Measurements from ENCODE around the gene ADCYAP1. TPM values are rescaled to one million over a fixed set of nuclear protein-coding genes. Genes with fewer than 3 reads are reported as not detected.
A peak's percentile ranks its signal among the peaks of the same experiment; 100 is the strongest.

Gene ADCYAP1
- total and polyA plus RNA-seq, 2 donors (not counting 1 experiment from before 2014, with no cell fraction given) = not detected

DNA sequence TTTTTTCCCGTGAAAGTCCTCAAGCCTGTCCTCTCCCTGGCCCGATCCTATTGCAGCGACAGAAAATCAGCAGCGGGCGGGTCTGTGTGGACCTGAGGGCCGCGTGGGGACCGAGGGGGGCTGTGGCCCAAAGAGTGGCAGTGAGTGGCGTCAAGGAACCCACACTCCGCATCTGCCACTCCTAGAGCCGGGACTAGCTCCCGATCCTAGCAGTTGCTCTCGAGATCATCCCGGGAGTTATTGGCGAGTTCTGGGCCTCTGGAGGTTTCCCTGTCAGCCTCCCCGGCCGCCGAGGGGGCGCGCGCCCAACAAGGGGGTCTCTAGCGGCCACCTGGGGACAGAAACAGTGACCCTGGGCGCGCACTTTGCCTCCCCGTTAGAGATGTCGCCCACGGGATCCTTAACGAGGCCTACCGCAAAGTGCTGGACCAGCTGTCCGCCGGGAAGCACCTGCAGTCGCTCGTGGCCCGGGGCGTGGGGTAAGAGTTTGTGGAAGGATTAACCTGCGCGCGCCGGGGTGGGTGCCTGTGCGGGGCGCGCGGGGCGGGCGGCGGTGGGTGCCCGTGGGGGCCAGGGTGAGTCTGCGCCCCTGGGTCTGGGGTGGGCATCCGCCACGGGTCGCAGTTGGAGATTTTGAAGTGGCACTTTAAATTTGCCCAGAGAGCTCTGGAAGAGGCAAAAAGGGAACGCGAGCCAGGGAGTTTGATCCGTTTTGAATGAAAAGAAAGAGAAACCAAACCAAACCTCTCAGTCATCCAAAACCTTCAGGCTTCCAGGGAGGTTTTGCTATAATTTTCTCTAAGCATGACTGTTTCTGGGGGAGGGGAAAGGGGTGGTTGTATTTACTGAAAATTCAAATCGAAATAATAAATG is 3.5 kb downstream of the ADCYAP1 start:
- peaks cover 52% of the 10 kb centered on the region for H3K27me3 Mint-ChIP-seq
- Histone ChIP-seq H3K27ac (ENCODE audit: low read length in 2 of 2) (no peak overlapping the region), H3K79me2 (ENCODE audit: control insufficient read depth, insufficient read depth, low read length) (no peaks in the 10 kb centered on the region), H3K36me3 (replicated peaks in 1 of 2; ENCODE audit: control extremely low read depth in 1 of 2, control insufficient read depth in 1 of 2, extremely low read depth in 1 of 2, insufficient read depth in 2 of 2, low read length in 1 of 2) (no peaks in the 10 kb centered on the region), H3K27me3 (replicated peaks in 1 of 4; ENCODE audit: control extremely low read depth in 1 of 4, control insufficient read depth in 3 of 4, insufficient read depth in 4 of 4, low read length in 3 of 4) (peaks cover 0 to 69% (median 36%) of the 10 kb centered on the region in 4 experiments), H3K4me1 (ENCODE audit: control insufficient read depth in 2 of 2, insufficient read depth in 2 of 2, low read length in 2 of 2) (peaks cover 21 to 27% of the 10 kb centered on the region in 2 donors), H3K9me3 (ENCODE audit: control extremely low read depth in 1 of 3, control insufficient read depth in 2 of 3, insufficient read depth in 1 of 3, low read length in 2 of 3) (peaks cover 0 to 47% (median 0%) of the 10 kb centered on the region in 3 donors), H2AFZ (ENCODE audit: insufficient read depth, low read depth, low read length, poor library complexity, severe bottlenecking) (peak overlapping the region; percentile 22), H3K4me2 (replicated peaks; ENCODE audit: low read depth, low read length, poor library complexity, severe bottlenecking) (peak overlapping the region; percentile 50), H4K20me1 (ENCODE audit: control insufficient read depth, insufficient read depth, low read length, poor library complexity, severe bottlenecking) (no peaks in the 10 kb centered on the region), H3K9ac (ENCODE audit: low read length) (no peak overlapping the region), H3K4me3 (ENCODE audit: control extremely low read depth in 1 of 5, extremely low read depth in 1 of 5, insufficient read depth in 1 of 5, low read depth in 2 of 5, low read length in 4 of 5) (peak overlapping the region in 1 of 5 experiments; percentile 17)
- ATAC-seq (ENCODE audit: low read depth) (no peak), DNase-seq (no peak)
- intact Hi-C loops (cut with micrococcal nuclease) = no loop called here
- H3K27ac Mint-ChIP-seq = no peak overlapping the region
- no peak overlapping the region for H3K4me3 Mint-ChIP-seq
- 7% methylated on average over 50 of the region's 55 CpGs for WGBS (ENCODE audit: insufficient coverage)
- TF ChIP-seq, protein P1, sequence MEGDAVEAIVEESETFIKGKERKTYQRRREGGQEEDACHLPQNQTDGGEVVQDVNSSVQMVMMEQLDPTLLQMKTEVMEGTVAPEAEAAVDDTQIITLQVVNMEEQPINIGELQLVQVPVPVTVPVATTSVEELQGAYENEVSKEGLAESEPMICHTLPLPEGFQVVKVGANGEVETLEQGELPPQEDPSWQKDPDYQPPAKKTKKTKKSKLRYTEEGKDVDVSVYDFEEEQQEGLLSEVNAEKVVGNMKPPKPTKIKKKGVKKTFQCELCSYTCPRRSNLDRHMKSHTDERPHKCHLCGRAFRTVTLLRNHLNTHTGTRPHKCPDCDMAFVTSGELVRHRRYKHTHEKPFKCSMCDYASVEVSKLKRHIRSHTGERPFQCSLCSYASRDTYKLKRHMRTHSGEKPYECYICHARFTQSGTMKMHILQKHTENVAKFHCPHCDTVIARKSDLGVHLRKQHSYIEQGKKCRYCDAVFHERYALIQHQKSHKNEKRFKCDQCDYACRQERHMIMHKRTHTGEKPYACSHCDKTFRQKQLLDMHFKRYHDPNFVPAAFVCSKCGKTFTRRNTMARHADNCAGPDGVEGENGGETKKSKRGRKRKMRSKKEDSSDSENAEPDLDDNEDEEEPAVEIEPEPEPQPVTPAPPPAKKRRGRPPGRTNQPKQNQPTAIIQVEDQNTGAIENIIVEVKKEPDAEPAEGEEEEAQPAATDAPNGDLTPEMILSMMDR (IDR thresholded peaks at IDR 0.05) = no peak
- no peak for TF ChIP-seq EZH2 (IDR thresholded peaks at IDR 0.05; ENCODE audit: borderline replicate concordance, insufficient read depth, low read depth, low read length, poor library complexity, severe bottlenecking)
- peaks cover 7% of the 10 kb centered on the region for H3K4me1 Mint-ChIP-seq
- ChIA-PET CTCF (no interaction called here), POLR2A (no interaction called here)
- H3K9me3 Mint-ChIP-seq (ENCODE audit: insufficient read depth) = no peaks in the 10 kb centered on the region

Data from B cell (primary cell).